Transverse colon (tissue), 4 donors: ENCODE measurements around the gene ABCC10.

Experiments used
- POLR2A ChIP-seq: fragments of 450-650 bp; IDR thresholded peaks from one replicate; pipeline ENCODE4 v1.6.1; 2016; ENCODE audit warnings: antibody characterized with exemption, mild to moderate bottlenecking, moderate library complexity
- POLR2AphosphoS5 ChIP-seq, 3 donors: sonication (generic); formaldehyde crosslinking; IDR thresholded peaks; one replicate each; pipeline ENCODE4 v1.6.1; 2016; ENCODE audit warnings: antibody characterized with exemption in 3 of 3
- TF ChIP-seq, protein P1 (sequence below), 5 experiments: fragments of 200-600 bp in 3 of 5; fragments of 450-650 bp in 2 of 5; sonication (generic) in 3 of 5; IDR thresholded peaks; 1 replicate in 2 of 5; 2 replicates in 3 of 5; pipeline ENCODE4 v1.5.1; 2016 to 2017; ENCODE audit warnings: antibody characterized with exemption in 5 of 5, inconsistent platforms in 3 of 5, mild to moderate bottlenecking in 2 of 5, moderate library complexity in 1 of 5

DNA sequence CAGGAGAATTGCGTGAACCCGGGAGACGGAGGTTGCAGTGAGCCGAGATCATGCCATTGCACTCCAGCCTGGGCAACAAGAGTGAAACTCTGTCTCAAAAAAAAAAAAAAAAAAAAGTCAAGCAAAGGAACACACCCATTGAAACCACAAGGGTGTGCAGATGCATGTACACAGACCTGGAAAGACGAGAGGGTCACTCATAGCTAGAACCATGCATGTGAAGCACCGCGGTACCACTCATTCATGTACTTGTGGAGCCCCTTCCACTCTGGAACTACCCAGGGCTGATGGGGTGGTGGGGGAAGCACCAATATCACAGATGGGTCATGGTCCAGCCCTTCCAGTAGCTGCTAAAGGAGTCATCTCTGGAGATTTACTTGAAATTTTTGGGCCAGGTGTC is 42.6 kb downstream of the ABCC10 start:
- TF ChIP-seq, protein P1, sequence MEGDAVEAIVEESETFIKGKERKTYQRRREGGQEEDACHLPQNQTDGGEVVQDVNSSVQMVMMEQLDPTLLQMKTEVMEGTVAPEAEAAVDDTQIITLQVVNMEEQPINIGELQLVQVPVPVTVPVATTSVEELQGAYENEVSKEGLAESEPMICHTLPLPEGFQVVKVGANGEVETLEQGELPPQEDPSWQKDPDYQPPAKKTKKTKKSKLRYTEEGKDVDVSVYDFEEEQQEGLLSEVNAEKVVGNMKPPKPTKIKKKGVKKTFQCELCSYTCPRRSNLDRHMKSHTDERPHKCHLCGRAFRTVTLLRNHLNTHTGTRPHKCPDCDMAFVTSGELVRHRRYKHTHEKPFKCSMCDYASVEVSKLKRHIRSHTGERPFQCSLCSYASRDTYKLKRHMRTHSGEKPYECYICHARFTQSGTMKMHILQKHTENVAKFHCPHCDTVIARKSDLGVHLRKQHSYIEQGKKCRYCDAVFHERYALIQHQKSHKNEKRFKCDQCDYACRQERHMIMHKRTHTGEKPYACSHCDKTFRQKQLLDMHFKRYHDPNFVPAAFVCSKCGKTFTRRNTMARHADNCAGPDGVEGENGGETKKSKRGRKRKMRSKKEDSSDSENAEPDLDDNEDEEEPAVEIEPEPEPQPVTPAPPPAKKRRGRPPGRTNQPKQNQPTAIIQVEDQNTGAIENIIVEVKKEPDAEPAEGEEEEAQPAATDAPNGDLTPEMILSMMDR (IDR thresholded peaks at IDR 0.05): no peak
- no peak for TF ChIP-seq POLR2A
- no peak for TF ChIP-seq POLR2AphosphoS5 (IDR thresholded peaks at IDR 0.05)
